ENCODE data around the gene TXN. TPM values are rescaled to one million over a fixed set of nuclear protein-coding genes. Genes with fewer than 3 reads are reported as not detected.

Gene TXN
- polyA plus RNA-seq (2012; ENCODE audit: low read depth, missing spikeins): 379 TPM

DNA sequence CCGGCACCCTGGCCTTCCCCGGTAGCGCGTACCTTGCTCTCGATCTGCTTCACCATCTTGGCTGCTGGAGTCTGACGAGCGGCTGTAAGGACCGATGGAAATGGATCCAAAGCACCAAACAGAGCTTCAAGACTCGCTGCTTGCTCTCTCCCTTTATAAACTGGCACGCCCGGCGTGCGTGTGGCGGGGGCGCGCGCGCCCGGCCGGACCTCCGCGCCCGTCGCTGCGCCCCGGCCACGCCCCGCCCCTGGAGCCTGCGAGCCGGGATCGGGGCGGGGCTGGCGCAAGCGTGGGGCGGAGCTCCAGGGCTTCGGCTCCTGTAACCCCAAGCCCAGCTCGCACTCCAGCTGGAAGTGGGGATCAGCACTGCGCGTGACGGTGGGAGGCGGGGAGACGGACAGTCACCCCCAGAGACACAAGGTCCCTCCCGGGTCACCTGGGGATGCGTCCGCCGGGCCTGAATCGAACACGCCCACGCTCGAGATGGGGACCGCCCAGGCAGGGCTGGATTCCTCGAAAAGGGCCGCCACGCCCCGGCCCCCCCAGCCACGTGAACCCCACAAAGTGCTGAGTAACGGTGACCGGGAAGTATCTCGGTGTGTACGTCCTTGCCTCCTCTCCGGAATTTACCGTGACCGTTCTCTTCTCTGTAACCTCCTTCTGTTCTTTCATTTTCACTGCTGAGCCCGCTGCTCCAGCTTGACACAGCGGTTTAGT is at the start of gene TXN:
Gene TXN, minus strand, starts transcription at position 128 of the 717 bp plus-strand sequence. Its CDS starts 72 bp downstream, at position 56.
- TF ChIP-seq SPI1 (IDR thresholded peaks at IDR 0.05; ENCODE audit: low read depth, low read length) (no peak), PAX5 (IDR thresholded peaks at IDR 0.05; ENCODE audit: insufficient read depth, low read length, severe bottlenecking) (no peak), POU2F2 (IDR thresholded peaks at IDR 0.05; ENCODE audit: low read depth, low read length) (peak; percentile 84), POLR2A (IDR thresholded peaks at IDR 0.05; ENCODE audit: low read depth, low read length) (peak; percentile 98), POLR2AphosphoS5 (IDR thresholded peaks at IDR 0.05; ENCODE audit: low read depth, low read length) (peak; percentile 98), TAF1 (IDR thresholded peaks at IDR 0.05; ENCODE audit: low read depth, low read length) (peak; percentile 96)
- DNase-seq (ENCODE audit: insufficient read length, low spot score): peak; percentile 64
- peak; percentile 88 for FAIRE-seq

DNA sequence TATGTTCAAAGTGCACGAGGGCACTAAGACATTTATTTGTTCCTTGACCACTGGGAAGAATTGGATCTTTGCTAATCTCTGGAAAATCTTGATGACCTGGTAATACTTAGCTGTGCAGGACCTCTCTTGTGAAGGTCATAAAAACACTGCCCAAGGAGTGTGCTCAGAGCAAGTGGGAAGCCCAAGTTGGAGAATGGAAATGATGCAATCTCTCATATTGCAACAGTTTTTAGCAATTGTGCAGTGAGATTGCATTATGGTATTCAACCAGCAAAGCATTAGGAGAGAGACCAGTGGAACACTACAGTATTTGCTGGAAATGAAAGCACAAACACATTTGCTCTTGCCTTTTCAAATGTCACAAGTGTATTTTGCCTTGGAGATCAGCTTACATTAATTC is 46.8 kb upstream of the TXN start:
- DNase-seq (ENCODE audit: insufficient read length, low spot score): no peak
- no peak for FAIRE-seq
- TF ChIP-seq PAX5 (IDR thresholded peaks at IDR 0.05; ENCODE audit: insufficient read depth, low read length, severe bottlenecking) (no peak), POLR2A (IDR thresholded peaks at IDR 0.05; ENCODE audit: low read depth, low read length) (no peak), SPI1 (IDR thresholded peaks at IDR 0.05; ENCODE audit: low read depth, low read length) (no peak), POLR2AphosphoS5 (IDR thresholded peaks at IDR 0.05; ENCODE audit: low read depth, low read length) (no peak), TAF1 (IDR thresholded peaks at IDR 0.05; ENCODE audit: low read depth, low read length) (no peak), POU2F2 (IDR thresholded peaks at IDR 0.05; ENCODE audit: low read depth, low read length) (no peak)

DNA sequence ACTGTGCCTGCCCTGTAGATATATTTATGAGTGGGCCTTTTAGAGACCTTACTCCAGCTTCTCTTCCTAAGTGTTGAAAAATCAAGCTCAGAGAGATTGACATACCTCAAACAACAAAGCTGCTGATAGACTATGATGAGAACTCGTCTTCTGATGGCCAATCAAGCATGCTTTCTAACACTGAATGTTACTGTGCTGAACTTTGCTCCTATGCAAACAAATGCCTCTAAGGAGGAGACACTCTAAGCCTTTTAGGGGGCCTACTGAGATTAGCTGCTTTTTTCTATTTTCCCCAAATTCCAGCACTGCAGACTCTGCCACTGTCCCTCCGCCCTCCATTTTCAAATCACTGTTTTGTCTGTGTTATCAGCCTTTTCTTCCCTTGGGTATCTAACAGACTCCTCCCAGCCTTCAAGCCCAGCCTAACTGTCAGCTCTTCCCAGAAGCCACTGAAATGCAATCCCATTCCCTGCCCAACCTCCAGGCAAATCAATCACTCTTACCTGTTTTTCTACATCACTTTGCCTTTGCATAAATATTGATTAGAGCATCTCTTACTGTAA is 41.8 kb upstream of the TXN start:
- no peak for FAIRE-seq

DNA sequence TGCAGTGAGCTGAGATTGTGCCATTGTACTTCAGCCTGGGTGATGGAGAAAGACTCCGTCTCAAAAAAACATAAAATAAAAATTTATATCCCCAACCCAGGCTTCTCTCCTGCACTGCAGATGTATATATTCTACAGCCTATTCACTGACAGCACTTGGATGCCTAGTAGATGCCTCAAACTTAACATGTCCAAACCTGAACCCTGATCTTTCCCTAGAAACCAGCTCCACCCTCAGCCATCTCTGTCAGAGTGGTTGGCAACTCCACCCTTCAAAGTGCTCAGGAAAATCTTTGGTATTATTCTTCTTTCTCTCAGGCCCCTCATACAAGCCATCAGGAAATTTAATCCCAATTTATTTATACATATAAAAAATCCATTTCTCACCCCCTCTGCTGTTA is 36.9 kb upstream of the TXN start:
- FAIRE-seq (no peak), DNase-seq (ENCODE audit: insufficient read length, low spot score) (no peak)
- no peak for TF ChIP-seq PAX5 (IDR thresholded peaks at IDR 0.05; ENCODE audit: insufficient read depth, low read length, severe bottlenecking)
- no peak for TF ChIP-seq SPI1 (IDR thresholded peaks at IDR 0.05; ENCODE audit: low read depth, low read length)
- no peak for TF ChIP-seq POLR2AphosphoS5 (IDR thresholded peaks at IDR 0.05; ENCODE audit: low read depth, low read length)
- no peak for TF ChIP-seq POLR2A (IDR thresholded peaks at IDR 0.05; ENCODE audit: low read depth, low read length)
- TF ChIP-seq TAF1 (IDR thresholded peaks at IDR 0.05; ENCODE audit: low read depth, low read length): no peak
- TF ChIP-seq POU2F2 (IDR thresholded peaks at IDR 0.05; ENCODE audit: low read depth, low read length): no peak

More for the DNA sequence above, 41.8 kb upstream of the TXN start:
- TF ChIP-seq TAF1 (IDR thresholded peaks at IDR 0.05; ENCODE audit: low read depth, low read length) (no peak), POU2F2 (IDR thresholded peaks at IDR 0.05; ENCODE audit: low read depth, low read length) (no peak)
- no peak for DNase-seq (ENCODE audit: insufficient read length, low spot score)

DNA sequence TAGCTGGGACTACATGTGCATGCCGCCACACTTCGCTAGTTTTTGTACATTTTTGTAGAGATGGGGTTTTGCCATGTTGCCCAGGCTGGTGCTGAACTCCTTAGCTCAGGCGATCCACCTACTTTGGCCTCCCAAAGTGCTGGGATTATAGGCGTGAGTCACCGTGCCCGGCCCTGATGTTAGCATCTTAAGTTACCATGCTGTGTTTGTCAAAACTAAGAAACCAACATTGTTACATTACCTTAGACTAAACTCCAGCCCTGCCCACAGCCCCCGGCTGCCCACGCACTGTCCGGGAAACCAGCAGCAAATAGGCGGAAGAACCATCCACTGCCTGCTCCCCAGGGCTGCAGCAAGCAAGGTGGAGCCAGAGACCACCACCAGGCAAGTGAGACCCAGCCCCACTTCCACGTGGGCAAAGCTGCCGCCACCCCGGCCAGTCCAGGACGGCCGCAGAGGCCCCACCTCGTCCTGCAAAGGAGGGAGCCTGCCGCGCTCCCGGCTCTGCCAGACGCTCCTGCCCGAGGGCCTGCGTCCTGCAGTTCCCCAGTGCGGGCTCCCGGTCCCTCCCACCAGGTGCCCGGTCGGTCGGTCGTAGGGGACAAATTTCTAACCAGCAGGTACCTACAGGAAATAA is 35.7 kb upstream of the TXN start:
- TF ChIP-seq TAF1 (IDR thresholded peaks at IDR 0.05; ENCODE audit: low read depth, low read length): no peak
- no peak for TF ChIP-seq POLR2AphosphoS5 (IDR thresholded peaks at IDR 0.05; ENCODE audit: low read depth, low read length)
- TF ChIP-seq PAX5 (IDR thresholded peaks at IDR 0.05; ENCODE audit: insufficient read depth, low read length, severe bottlenecking): no peak
- no peak for TF ChIP-seq POLR2A (IDR thresholded peaks at IDR 0.05; ENCODE audit: low read depth, low read length)
- TF ChIP-seq POU2F2 (IDR thresholded peaks at IDR 0.05; ENCODE audit: low read depth, low read length): no peak
- no peak for TF ChIP-seq SPI1 (IDR thresholded peaks at IDR 0.05; ENCODE audit: low read depth, low read length)
- FAIRE-seq (no peak), DNase-seq (ENCODE audit: insufficient read length, low spot score) (no peak)

DNA sequence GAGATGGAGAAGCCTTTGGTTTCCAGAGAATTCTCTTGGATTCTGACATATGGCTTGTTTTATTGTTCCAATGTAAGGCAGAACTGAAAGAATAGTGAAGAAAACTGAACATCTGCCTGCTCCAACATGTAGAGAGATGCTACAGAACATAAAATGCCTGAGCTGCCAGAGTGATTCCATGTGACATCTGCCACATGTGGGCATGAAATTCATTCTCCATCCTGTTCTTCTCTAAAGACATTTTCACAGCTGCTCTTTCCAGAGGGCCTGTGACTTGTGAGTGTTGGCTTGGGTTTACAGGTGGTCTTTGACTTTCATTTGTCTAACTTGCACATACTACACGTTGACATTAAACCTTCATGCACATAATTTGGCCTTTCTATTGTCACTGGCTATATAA is 33.7 kb upstream of the TXN start:
- TF ChIP-seq PAX5 (IDR thresholded peaks at IDR 0.05; ENCODE audit: insufficient read depth, low read length, severe bottlenecking) (no peak), POLR2A (IDR thresholded peaks at IDR 0.05; ENCODE audit: low read depth, low read length) (no peak), TAF1 (IDR thresholded peaks at IDR 0.05; ENCODE audit: low read depth, low read length) (no peak), SPI1 (IDR thresholded peaks at IDR 0.05; ENCODE audit: low read depth, low read length) (no peak), POLR2AphosphoS5 (IDR thresholded peaks at IDR 0.05; ENCODE audit: low read depth, low read length) (no peak), POU2F2 (IDR thresholded peaks at IDR 0.05; ENCODE audit: low read depth, low read length) (no peak)
- no peak for DNase-seq (ENCODE audit: insufficient read length, low spot score)
- no peak for FAIRE-seq

DNA sequence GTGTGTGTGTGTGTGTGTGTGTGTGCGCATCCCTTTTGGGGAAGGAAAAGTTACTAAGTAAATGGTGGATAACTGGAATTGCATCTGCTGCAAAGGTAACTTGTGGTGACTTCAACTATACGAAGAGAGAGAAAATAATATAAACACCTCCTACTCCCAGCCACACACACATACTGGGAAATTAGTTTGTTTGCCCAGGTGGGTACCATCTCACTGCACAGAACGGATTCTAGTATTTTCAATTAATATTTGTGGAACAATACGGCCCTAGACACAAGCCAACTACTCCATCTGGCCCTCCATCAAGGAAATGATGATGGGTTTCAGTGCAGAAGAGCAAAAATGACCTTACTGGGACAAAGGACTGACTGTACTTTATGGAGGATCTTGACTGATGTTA is 32.2 kb upstream of the TXN start:
- DNase-seq (ENCODE audit: insufficient read length, low spot score) (no peak), FAIRE-seq (no peak)

DNA sequence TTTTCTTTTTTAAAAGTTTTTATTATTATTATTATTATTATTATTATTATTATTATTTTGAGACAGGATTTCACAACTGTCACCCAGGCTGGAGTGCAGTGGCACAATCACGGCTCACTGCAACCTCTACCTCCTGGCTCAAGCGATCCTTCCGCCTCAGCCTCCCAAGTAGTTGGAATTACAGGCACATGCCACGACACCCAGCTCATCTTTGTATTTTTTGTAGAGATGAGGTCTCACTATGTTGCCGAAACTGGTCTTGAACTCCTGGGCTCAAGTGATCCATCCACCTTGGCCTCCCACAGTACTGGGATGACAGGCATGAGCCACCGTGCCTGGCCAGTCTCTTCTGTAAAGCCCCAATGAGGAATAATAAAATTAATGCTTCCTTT is 31.0 kb upstream of the TXN start:
- FAIRE-seq (no peak), DNase-seq (ENCODE audit: insufficient read length, low spot score) (no peak)
- no peak for TF ChIP-seq POU2F2 (IDR thresholded peaks at IDR 0.05; ENCODE audit: low read depth, low read length)
- no peak for TF ChIP-seq POLR2A (IDR thresholded peaks at IDR 0.05; ENCODE audit: low read depth, low read length)
- TF ChIP-seq POLR2AphosphoS5 (IDR thresholded peaks at IDR 0.05; ENCODE audit: low read depth, low read length): no peak
- no peak for TF ChIP-seq SPI1 (IDR thresholded peaks at IDR 0.05; ENCODE audit: low read depth, low read length)
- TF ChIP-seq TAF1 (IDR thresholded peaks at IDR 0.05; ENCODE audit: low read depth, low read length): no peak
- no peak for TF ChIP-seq PAX5 (IDR thresholded peaks at IDR 0.05; ENCODE audit: insufficient read depth, low read length, severe bottlenecking)

More for the DNA sequence above, 32.2 kb upstream of the TXN start:
- TF ChIP-seq POLR2AphosphoS5 (IDR thresholded peaks at IDR 0.05; ENCODE audit: low read depth, low read length) (no peak), SPI1 (IDR thresholded peaks at IDR 0.05; ENCODE audit: low read depth, low read length) (no peak), POU2F2 (IDR thresholded peaks at IDR 0.05; ENCODE audit: low read depth, low read length) (no peak), TAF1 (IDR thresholded peaks at IDR 0.05; ENCODE audit: low read depth, low read length) (no peak), POLR2A (IDR thresholded peaks at IDR 0.05; ENCODE audit: low read depth, low read length) (no peak), PAX5 (IDR thresholded peaks at IDR 0.05; ENCODE audit: insufficient read depth, low read length, severe bottlenecking) (no peak)

DNA sequence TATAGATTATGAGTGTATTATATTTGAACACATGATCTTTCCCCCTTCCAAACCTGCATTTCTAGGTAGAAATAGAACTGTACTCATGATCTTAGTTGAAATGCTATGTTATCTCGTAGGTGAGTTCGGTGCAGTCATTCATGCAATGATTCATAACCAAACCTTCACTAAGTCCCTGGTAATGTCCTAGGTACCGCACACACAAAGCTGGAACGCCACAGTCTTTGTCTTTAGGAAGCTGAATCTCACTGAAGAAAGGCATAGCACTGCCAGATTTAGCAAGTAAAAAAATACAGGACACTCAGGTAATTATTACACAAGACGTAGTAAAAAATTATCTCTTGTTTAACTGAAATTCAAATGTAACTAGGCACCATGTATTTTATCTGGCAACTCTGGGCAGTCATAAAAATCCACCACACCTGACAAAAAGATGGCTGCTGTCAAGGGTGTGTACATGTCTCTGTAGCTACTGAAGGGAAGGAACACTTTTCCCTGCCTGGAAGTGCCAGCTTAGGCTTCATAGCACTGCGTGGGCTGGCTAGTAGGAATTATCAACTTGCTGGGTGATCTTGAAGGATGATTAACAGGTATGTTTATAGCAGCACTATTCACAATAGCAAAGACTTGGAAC is 28.0 kb upstream of the TXN start:
- no peak for FAIRE-seq
- no peak for DNase-seq (ENCODE audit: insufficient read length, low spot score)
- TF ChIP-seq TAF1 (IDR thresholded peaks at IDR 0.05; ENCODE audit: low read depth, low read length) (no peak), PAX5 (IDR thresholded peaks at IDR 0.05; ENCODE audit: insufficient read depth, low read length, severe bottlenecking) (no peak), POLR2AphosphoS5 (IDR thresholded peaks at IDR 0.05; ENCODE audit: low read depth, low read length) (no peak), POU2F2 (IDR thresholded peaks at IDR 0.05; ENCODE audit: low read depth, low read length) (no peak), SPI1 (IDR thresholded peaks at IDR 0.05; ENCODE audit: low read depth, low read length) (no peak), POLR2A (IDR thresholded peaks at IDR 0.05; ENCODE audit: low read depth, low read length) (no peak)

All from GM12891 (cell line).